HG03432 (cell line): ENCODE measurements around the gene GPR68.

Experiments
- ATAC-seq: cut with Tn5 transposase; IDR thresholded peaks from one replicate; pipeline ENCODE4 v1.9.1; 2021; ENCODE audit warnings: mild to moderate bottlenecking, moderate library complexity; ENCODE audit not compliant: unreplicated experiment

The GPR68 gene, protein sequence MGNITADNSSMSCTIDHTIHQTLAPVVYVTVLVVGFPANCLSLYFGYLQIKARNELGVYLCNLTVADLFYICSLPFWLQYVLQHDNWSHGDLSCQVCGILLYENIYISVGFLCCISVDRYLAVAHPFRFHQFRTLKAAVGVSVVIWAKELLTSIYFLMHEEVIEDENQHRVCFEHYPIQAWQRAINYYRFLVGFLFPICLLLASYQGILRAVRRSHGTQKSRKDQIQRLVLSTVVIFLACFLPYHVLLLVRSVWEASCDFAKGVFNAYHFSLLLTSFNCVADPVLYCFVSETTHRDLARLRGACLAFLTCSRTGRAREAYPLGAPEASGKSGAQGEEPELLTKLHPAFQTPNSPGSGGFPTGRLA

GRCh38 chr14:91244501-91244901 lies at the start of gene GPR68:
GPR68 (minus strand) TSS chr14:91244704; CDS start chr14:91235050, 9,654 bp downstream.
- no peak for ATAC-seq

GRCh38 chr14:91294153-91294552 lies 49.6 kb upstream of the GPR68 start:
- no peak for ATAC-seq

DNA sequence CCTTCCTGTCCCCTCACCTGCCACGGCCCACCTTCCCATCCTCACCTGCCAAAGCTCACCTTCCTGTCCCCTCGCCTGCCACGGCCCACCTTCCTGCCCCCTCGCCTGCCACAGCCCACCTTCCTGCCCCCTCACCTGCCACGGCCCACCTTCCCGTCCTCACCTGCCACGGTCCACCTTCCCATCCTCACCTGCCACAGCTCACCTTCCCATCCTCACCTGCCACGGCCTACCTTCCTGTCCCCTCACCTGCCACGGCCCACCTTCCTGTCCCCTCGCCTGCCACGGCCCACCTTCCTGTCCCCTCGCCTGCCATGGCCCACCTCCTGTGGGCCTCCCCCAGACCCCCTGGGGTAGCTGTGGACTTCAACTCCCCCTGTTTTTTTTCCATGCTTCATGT lies 48.8 kb upstream of the GPR68 start:
- no peak for ATAC-seq

- ATAC-seq, result no peak
Measured at GRCh38 chr14:91292491-91292890, 48.0 kb upstream of the GPR68 start.

- ATAC-seq, result no peak
Measured at GRCh38 chr14:91291786-91292405, 47.4 kb upstream of the GPR68 start.

DNA sequence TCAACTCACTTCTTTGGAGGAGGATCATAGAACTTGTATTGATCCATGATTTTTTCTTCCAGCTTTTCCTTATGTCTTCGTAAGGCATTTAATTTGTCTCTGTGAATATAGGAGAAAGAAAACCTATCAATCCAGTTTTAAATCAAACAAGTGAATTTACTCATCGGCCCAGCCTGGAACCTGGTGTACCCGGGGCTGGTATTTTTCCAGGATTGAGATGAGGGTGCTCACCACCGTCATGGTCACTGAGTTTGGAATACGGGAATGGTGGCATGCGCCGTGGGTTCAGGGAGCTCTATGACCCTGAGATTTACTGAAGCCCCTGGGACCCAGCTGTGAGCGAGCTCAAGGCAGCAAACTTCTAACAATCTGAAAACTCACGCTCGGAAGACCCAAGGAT lies 46.5 kb upstream of the GPR68 start:
- ATAC-seq, result no peak

DNA sequence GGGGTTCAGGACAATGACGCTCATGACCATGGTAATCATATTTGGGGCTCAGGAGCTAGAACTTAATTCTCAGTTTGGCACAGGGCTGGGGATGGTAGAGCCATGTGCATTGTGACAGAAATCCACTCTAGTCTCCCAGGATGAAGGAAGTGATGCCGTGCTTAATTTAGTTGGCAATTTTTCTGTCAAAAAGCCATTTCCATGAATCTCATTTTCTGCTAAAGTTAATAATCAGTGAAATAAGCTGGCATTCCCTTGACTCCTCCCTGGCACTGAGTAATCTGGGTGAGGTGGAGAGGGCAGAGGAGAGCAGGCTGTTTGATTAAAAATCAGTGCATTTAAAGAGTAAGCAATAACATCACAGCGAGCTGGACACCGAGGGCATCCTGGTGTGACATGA lies 45.0 kb upstream of the GPR68 start:
- no peak for ATAC-seq

GRCh38 chr14:91288876-91289275 lies 44.4 kb upstream of the GPR68 start:
- no peak for ATAC-seq

- no peak for ATAC-seq
Measured at GRCh38 chr14:91286530-91286937, 42.0 kb upstream of the GPR68 start.

DNA sequence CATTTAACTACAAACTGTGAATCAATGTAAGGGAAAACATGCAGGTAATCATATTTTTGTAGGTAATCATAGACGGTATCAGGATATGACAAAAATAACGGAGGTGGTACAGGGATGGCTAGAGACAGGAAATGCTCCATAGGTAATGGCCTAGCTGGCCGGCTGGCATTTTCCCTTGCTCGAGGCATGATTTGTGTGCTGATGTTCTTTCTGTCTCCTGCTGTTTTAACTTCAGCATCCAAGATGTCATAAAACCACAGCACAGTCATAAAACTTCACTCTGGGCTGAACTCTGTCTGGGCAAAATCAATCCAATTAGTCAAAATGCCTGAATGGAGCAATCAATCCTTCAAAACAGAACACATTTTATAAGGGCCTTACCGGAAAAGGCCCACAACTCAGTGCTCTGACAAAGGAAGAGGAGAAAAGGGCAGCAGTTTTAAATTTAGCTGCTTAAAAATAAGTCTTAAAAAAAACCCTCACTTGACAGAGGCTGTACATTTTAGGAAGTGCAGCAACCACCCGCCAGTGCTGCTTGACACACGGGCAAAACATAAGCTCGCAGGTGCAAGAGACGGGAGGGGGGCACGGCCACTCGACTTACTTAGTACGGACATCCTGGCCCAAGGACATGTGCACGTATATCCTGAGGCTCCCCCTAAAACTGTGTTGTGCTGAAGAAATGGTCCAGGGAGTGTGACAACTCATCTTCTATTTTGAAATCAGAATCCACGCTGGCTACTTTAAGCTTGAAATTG lies 40.5 kb upstream of the GPR68 start:
- ATAC-seq, result no peak

- ATAC-seq, result no peak
Measured at GRCh38 chr14:91284146-91284790, 39.8 kb upstream of the GPR68 start.

DNA sequence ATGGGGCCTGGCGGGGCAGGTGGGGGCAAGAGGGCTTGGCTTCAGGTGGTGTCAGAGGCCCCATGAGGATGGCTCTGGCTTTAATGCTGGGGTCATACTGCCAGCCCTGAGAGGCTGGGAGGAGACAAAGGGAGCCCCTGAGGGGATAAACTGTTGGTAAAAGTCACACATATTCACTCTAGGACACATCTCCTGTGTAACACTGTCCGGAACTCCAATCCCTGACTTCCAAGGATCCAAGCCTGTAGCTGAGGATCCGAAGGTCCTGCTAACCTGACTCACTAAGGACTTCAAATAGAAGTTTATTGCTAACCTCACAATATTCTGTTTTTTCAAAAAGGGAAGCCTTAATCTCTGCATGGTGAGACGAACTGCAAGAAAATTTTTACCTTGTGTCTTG lies 39.2 kb upstream of the GPR68 start:
- ATAC-seq, result no peak

GRCh38 chr14:91282954-91283645 lies 38.6 kb upstream of the GPR68 start:
- ATAC-seq, result no peak

- no peak for ATAC-seq
Measured at GRCh38 chr14:91281346-91281745, 36.8 kb upstream of the GPR68 start.

DNA sequence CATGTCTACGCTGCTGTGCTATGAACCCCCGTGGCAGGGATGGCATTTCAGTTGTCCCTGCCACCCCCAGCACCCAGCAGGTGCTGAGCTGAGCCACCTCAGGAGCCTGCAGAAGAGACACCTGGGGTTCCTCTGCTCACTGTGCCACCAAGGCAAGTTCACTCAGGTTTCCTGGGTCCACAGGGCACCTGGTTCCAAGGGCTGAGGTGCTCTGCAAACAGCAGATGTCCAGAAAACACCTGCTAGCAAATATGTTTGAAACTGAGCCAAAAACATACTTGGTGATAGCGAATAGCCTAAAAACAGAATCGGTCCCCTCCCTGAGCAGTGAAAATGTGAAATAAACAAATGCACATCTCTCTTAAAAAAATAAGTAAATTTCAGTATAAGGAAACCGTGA lies 35.6 kb upstream of the GPR68 start:
- ATAC-seq, result no peak

GRCh38 chr14:91279354-91279753 lies 34.9 kb upstream of the GPR68 start:
- no peak for ATAC-seq

GRCh38 chr14:91278383-91278715 lies 33.8 kb upstream of the GPR68 start:
- no peak for ATAC-seq

DNA sequence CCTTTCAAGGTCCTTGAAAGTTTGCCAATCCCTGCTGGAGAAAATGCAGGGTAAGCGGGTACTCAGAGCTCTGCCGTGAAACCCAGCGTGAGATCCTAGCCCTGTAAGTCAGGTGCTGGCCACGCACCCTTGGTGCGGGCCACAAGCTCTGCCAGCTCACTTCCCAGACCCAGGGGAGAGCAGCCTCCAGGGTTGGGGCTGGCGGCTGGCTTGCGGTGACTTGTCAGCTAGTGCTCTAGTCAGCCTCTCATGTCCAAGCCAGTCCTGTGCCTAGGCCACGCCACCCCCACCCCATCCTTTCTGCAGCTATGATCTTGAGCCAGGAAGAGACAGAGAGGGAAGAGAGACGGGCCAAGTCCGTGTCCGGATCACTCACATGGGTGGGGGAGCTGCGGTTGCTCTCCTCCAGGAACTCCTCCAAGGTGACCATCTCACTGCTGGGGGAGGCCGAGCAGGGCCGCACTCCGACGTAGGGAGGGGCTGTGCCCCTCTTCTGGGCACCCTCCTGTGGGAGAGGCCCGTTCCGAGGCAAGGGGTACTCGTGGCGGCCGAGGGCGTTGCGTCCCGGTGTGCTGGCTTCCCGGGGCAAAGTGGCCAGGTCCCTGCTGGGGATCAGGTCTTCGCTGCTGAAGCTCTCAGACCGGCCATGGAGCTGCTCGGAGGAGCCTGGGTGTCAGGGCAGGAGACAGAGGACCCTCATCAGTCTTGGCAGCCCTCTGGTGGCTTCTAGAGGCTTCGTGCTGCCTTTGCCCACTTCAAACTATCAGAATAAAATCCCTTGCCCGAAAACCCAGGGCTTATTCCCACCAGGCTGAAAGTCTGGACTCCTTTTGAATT lies 33.3 kb upstream of the GPR68 start:
- no peak for ATAC-seq

DNA sequence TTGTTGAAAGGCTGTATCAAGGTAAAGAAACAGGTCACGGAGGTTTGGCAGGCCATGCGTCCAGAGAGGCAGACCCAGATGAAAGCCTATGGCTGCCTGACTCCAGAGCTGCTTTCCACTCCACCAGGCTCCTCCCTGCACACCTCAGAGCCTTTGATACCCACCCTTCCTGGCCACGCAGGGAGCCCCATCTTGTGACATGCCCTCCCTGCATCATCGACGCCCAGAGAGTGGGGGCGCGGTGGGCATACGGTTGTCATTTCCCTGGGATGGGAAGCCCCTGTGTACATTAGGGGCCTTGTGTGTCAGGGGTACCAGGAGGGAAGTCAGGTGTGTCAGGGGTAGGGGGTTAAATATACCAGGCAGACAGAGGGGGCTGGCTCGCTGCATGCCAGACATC lies 30.3 kb upstream of the GPR68 start:
- ATAC-seq, result no peak

DNA sequence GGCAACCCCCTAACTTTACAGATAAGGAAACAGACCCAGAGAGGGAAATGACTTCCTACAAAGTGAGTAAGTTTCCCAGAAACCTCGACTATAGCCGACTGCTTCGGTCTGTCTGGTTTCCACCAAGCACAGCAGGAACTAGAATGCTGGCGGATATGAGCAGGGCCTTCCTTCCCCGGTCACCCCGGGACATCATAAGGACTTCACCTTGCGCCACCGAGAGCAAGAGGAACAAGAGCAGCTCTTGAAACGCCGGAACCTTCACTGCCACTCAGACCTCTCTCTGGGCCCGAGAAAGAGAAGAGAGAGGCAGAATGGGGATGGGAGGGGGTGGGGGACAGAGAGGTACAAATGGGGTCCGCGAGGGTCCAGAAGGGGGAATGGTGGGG lies 29.4 kb upstream of the GPR68 start:
- ATAC-seq, result no peak
